GM23338 (cell line): ENCODE measurements around the gene LYZL4.

Source experiments
- CTCF ChIP-seq, 2 experiments: fragments of 200-600 bp in 1 of 2; sonication (generic) in 1 of 2; conservative IDR thresholded peaks; 2 replicates each; pipeline versions ENCODE4 v1.5.1 to v1.6.1; 2016 to 2017; ENCODE audit warnings: antibody characterized with exemption in 2 of 2, low read depth in 2 of 2, mild to moderate bottlenecking in 2 of 2, moderate library complexity in 1 of 2
- EZH2phosphoT487 ChIP-seq: fragments of 200-600 bp; sonication (generic); IDR thresholded peaks from one replicate; pipeline ENCODE4 v1.8.1; 2018; ENCODE audit warnings: antibody characterized with exemption; ENCODE audit not compliant: unreplicated experiment
- POLR2AphosphoS5 ChIP-seq: IDR thresholded peaks from 2 replicates; pipeline ENCODE4 v1.6.1; 2016; ENCODE audit warnings: antibody characterized with exemption, low read depth
- TF ChIP-seq, protein P1 (sequence below): IDR thresholded peaks from one replicate; pipeline ENCODE4 v1.6.1; 2018; ENCODE audit warnings: antibody characterized with exemption; ENCODE audit not compliant: unreplicated experiment

- no peak for TF ChIP-seq CTCF (conservative IDR thresholded peaks at IDR 0.05; ENCODE audit: low read depth in 2 of 2)
- TF ChIP-seq, protein P1, sequence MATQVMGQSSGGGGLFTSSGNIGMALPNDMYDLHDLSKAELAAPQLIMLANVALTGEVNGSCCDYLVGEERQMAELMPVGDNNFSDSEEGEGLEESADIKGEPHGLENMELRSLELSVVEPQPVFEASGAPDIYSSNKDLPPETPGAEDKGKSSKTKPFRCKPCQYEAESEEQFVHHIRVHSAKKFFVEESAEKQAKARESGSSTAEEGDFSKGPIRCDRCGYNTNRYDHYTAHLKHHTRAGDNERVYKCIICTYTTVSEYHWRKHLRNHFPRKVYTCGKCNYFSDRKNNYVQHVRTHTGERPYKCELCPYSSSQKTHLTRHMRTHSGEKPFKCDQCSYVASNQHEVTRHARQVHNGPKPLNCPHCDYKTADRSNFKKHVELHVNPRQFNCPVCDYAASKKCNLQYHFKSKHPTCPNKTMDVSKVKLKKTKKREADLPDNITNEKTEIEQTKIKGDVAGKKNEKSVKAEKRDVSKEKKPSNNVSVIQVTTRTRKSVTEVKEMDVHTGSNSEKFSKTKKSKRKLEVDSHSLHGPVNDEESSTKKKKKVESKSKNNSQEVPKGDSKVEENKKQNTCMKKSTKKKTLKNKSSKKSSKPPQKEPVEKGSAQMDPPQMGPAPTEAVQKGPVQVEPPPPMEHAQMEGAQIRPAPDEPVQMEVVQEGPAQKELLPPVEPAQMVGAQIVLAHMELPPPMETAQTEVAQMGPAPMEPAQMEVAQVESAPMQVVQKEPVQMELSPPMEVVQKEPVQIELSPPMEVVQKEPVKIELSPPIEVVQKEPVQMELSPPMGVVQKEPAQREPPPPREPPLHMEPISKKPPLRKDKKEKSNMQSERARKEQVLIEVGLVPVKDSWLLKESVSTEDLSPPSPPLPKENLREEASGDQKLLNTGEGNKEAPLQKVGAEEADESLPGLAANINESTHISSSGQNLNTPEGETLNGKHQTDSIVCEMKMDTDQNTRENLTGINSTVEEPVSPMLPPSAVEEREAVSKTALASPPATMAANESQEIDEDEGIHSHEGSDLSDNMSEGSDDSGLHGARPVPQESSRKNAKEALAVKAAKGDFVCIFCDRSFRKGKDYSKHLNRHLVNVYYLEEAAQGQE, result no peak
- no peak for TF ChIP-seq POLR2AphosphoS5
- no peak for TF ChIP-seq EZH2phosphoT487
Observed at GRCh38 chr3:42397644-42398043, 12.8 kb downstream of the LYZL4 start.
